Measurements from ENCODE around the gene STARD10.
A peak's percentile ranks its signal among the peaks of the same experiment; 100 is the strongest.

Gene STARD10

DNA sequence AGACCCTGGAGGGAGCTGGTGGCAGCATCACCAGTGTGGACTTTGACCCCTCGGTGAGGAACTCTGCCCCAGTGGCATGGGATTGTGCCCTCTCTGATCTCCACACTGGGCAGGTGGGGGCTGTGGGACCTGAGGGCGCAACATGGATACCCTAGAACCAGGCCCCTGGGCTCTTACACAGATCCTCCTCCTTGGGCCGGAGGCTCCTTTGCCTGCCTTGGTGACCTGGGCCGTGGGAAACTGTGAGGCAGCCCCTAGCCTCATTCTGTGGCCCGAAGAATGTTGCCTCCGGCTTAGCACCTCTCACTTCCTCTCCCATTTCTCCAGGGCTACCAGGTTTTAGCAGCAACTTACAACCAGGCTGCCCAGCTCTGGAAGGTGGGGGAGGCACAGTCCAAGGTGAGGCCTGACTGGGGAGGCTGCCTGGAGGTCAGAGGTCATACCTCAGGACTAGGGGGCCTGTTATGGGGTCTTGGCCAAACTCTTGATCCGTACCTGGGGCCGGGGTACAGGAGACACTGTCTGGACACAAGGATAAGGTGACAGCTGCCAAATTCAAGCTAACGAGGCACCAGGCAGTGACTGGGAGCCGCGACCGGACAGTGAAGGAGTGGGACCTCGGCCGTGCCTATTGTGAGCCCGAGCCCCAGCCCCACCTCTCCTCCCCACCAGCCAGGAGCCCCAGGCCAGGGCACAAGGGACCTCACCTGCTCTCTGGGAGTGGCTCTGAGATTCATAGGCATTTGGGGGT, 32.5 kb upstream of the STARD10 start:
- H3K27me3 ChIP-seq (ENCODE audit: control insufficient read depth, insufficient read depth, low read length, poor library complexity, severe bottlenecking): no peaks in the 10 kb centered on the region
- H3K4me1 ChIP-seq (ENCODE audit: control insufficient read depth, insufficient read depth, low read length): peaks cover 2% of the 10 kb centered on the region
- no peak overlapping the region for H3K4me3 ChIP-seq (ENCODE audit: insufficient read depth, low read depth, low read length)
- no peak overlapping the region for H3K27ac ChIP-seq (ENCODE audit: insufficient read depth, low read depth, low read length, poor library complexity, severe bottlenecking)
- 92 to 93% methylated on average over 15 of the region's 15 CpGs for WGBS, 2 experiments
- H3K36me3 ChIP-seq (ENCODE audit: control insufficient read depth, insufficient read depth, low read length): no peaks in the 10 kb centered on the region
- H3K9me3 ChIP-seq (ENCODE audit: control insufficient read depth, low read length): no peaks in the 10 kb centered on the region

DNA sequence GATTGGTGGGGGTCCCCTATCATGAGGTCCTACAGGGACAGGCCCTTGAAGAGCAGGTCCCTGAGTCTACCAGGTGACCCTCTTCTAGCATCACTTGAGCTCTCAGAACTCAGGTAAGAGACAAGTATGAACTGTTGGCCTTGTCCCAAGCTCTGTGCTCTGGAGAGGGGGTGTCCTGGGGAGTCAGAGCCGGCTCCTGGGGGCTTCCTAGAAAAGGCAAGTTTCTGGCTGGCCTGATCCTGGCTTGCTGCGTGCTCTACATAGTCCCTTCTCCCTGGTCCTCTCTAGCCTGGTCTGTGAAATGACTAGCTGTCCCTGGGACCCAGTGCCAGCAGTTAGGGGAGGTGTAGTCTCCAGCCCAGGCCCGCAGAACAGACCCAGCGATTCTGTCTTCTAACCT, 31.8 kb upstream of the STARD10 start:
- H3K9me3 ChIP-seq (ENCODE audit: control insufficient read depth, low read length): no peaks in the 10 kb centered on the region
- H3K36me3 ChIP-seq (ENCODE audit: control insufficient read depth, insufficient read depth, low read length): no peaks in the 10 kb centered on the region
- H3K4me1 ChIP-seq (ENCODE audit: control insufficient read depth, insufficient read depth, low read length): peaks cover 5% of the 10 kb centered on the region
- WGBS, 2 experiments: 94 to 95% methylated on average over 4 of the region's 4 CpGs
- H3K4me3 ChIP-seq (ENCODE audit: insufficient read depth, low read depth, low read length): no peak overlapping the region
- no peak overlapping the region for H3K27ac ChIP-seq (ENCODE audit: insufficient read depth, low read depth, low read length, poor library complexity, severe bottlenecking)
- no peaks in the 10 kb centered on the region for H3K27me3 ChIP-seq (ENCODE audit: control insufficient read depth, insufficient read depth, low read length, poor library complexity, severe bottlenecking)

DNA sequence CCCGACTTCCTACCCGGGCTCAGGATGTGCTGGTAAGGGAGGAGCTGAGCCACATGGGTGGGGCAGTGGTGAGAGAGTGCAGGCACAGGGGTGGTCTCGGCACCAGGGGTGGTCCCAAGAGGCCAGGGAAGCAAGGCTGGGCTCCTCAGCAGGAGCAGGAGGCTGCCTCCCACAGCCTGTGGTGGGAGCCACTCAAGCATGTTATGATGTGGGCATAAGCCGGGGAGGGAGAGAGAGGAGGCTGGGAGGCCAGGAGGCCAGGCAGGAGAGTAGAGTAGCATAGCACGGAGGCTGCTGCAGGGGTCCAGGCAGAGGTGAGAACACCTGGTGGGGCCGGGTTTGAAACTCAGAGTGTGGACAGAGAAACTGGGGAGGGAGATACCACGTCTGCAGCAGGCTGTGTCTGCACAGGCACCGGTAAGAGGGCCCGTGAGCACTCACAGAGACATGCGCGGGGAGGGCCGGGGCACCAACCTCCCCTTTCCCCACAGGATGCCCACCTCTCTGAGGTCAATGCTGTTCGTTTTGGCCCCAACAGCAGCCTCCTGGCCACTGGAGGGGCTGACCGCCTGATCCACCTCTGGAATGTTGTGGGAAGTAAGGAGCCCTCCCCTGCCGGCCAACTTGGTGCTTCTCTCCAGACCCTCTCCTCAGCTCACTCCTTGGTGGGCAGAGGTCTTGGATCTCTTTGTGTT, 31.1 kb upstream of the STARD10 start:
- no peaks in the 10 kb centered on the region for H3K9me3 ChIP-seq (ENCODE audit: control insufficient read depth, low read length)
- no peak overlapping the region for H3K27ac ChIP-seq (ENCODE audit: insufficient read depth, low read depth, low read length, poor library complexity, severe bottlenecking)
- H3K36me3 ChIP-seq (ENCODE audit: control insufficient read depth, insufficient read depth, low read length): peaks cover 2% of the 10 kb centered on the region
- H3K4me3 ChIP-seq (ENCODE audit: insufficient read depth, low read depth, low read length): no peak overlapping the region
- peaks cover 5% of the 10 kb centered on the region for H3K4me1 ChIP-seq (ENCODE audit: control insufficient read depth, insufficient read depth, low read length)
- no peaks in the 10 kb centered on the region for H3K27me3 ChIP-seq (ENCODE audit: control insufficient read depth, insufficient read depth, low read length, poor library complexity, severe bottlenecking)
- 89 to 92% methylated on average over 15 of the region's 15 CpGs for WGBS, 2 experiments

DNA sequence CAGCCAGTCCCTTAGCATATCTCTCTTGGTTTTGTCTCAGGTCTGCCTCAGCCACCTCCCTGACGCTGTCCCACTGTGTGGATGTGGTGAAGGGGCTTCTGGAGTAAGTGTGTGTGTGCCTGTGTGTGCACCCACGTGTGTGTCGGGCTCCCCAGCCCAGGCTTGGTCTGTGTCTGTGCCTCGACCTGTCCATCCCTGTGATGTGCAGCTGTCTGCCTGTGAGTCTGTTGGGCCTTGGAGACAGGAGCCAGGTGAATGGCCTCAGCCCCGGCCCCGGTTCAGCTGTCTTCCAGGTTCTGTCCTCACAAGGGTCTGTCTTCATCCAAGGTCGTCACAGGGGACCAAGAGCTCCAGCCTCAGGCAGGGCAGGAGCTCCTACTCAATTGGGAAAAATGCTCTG, 30.2 kb upstream of the STARD10 start:
- 91 to 93% methylated on average over 7 of the region's 7 CpGs for WGBS, 2 experiments
- Histone ChIP-seq H3K9me3 (ENCODE audit: control insufficient read depth, low read length) (no peaks in the 10 kb centered on the region), H3K4me1 (ENCODE audit: control insufficient read depth, insufficient read depth, low read length) (peaks cover 5% of the 10 kb centered on the region), H3K27me3 (ENCODE audit: control insufficient read depth, insufficient read depth, low read length, poor library complexity, severe bottlenecking) (no peaks in the 10 kb centered on the region), H3K36me3 (ENCODE audit: control insufficient read depth, insufficient read depth, low read length) (peaks cover 6% of the 10 kb centered on the region), H3K27ac (ENCODE audit: insufficient read depth, low read depth, low read length, poor library complexity, severe bottlenecking) (no peak overlapping the region), H3K4me3 (ENCODE audit: insufficient read depth, low read depth, low read length) (no peak overlapping the region)

DNA sequence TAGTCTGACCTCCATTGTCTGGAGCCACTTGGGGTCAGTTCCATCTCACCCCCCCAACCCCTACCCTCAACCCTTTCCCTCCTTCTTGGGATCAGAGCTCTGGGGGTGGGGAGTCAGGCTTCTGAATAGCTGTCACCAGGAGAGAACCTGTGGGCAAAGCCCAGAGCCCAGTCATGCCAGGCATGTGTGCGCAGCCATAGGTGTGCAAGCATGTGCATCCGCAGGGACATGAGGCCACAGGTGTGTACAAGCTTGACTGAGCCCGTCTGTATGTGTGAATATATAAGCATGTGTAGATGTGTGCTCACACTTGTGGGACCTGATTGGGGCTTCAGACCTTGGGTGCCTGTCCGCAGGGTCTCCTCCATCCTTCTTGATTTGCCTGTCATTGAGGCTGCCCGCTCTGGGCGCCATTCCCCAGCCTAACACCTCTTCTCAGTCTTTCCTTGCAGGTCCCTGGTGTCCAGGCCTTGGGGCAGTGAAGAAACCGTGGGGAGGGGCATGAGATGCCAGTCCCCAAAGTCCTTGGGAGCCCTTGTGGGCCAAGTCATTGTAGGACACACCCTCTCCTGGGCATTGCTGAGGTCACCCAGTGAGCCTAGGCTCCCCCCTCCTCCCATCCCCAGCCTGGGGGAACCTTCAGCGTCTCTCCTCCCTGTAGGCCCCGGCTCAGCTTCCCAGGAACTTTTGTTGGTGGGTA, 29.4 kb upstream of the STARD10 start:
- peaks cover 5% of the 10 kb centered on the region for H3K4me1 ChIP-seq (ENCODE audit: control insufficient read depth, insufficient read depth, low read length)
- no peak overlapping the region for H3K27ac ChIP-seq (ENCODE audit: insufficient read depth, low read depth, low read length, poor library complexity, severe bottlenecking)
- H3K27me3 ChIP-seq (ENCODE audit: control insufficient read depth, insufficient read depth, low read length, poor library complexity, severe bottlenecking): no peaks in the 10 kb centered on the region
- H3K36me3 ChIP-seq (ENCODE audit: control insufficient read depth, insufficient read depth, low read length): peaks cover 8% of the 10 kb centered on the region
- 91 to 92% methylated on average over 8 to 9 of the region's 9 CpGs for WGBS, 2 experiments
- H3K4me3 ChIP-seq (ENCODE audit: insufficient read depth, low read depth, low read length): no peak overlapping the region
- H3K9me3 ChIP-seq (ENCODE audit: control insufficient read depth, low read length): no peaks in the 10 kb centered on the region

DNA sequence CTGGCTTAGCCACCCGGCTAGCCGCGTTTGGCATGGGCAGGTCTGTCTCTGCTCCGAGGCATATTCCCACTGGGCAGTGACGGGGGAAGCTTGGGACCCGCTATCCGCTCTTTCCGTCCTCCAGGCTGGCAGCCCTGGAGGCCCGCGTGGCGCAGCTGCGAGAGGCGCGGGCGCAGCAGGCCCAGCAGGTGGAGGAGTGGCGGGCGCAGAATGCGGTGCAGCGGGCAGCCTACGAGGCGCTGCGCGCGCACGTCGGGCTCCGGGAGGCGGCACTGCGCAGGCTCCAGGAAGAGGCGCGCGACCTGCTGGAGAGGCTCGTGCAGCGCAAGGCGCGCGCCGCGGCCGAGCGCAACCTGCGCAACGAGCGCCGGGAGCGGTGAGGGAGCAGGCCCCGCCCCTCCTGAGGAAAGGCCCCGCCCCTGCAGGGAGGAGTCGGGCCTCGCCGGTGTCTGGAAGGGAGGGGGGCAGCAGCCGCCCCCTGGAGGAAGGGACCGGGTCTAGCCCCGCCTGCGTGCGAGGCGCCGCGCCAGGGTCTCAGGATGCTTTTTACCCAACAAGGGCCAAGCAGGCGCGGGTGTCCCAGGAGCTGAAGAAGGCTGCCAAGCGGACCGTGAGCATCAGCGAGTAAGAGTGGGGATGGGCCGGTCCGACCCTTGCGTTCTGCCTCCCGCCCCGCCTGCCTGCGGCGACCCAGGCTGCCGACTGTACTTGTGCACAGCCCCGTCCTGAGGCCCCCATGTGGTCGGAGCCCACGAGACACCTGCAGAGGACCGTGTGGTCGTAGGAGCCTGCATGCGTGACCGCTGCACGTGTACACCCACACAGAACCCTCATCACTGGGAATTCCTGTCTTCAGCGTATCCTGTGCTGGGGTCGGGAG, 28.3 kb upstream of the STARD10 start:
- Histone ChIP-seq H3K9me3 (ENCODE audit: control insufficient read depth, low read length) (no peaks in the 10 kb centered on the region), H3K27ac (ENCODE audit: insufficient read depth, low read depth, low read length, poor library complexity, severe bottlenecking) (no peak overlapping the region), H3K36me3 (ENCODE audit: control insufficient read depth, insufficient read depth, low read length) (peaks cover 11% of the 10 kb centered on the region), H3K4me1 (ENCODE audit: control insufficient read depth, insufficient read depth, low read length) (peaks cover 5% of the 10 kb centered on the region), H3K4me3 (ENCODE audit: insufficient read depth, low read depth, low read length) (peak overlapping the region; percentile 46), H3K27me3 (ENCODE audit: control insufficient read depth, insufficient read depth, low read length, poor library complexity, severe bottlenecking) (no peaks in the 10 kb centered on the region)
- WGBS, 2 experiments: 3 to 4% methylated on average over 82 of the region's 82 CpGs

DNA sequence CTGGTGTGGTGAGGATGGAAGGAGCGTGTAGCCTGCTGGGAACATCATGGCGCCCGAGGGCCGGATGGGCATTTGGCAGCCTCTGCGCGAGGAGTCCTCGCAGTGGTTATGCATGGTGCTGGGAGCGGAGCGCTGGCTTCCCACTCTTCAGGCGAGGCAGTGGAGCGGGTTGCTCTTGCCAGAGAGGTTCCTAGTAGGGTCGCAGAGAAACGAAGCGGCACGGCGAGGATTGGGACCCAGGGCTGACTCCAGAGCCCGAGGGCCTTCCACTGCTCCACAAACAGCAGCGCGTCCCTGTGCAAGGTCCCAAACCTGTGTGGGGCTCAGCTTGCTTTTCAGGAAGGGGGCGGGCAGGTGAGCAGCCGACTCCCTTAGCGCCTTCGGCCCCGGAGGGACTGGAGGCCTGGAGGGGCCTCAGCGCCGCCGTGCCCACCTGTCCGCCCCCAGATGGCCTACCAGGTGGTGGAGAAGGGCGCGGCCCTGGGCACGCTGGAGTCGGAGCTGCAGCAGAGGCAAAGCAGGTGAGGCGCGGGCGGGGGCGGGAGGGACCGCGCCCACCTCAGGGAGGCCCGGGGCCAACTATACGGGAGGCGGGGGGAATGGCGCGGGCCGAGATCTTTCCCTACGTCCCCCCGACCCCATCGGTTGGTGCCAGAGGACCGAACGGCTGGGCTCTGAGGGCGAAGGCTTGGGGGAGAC, 27.5 kb upstream of the STARD10 start:
- WGBS, 2 experiments: 47 to 50% methylated on average over 50 of the region's 50 CpGs
- Histone ChIP-seq H3K9me3 (ENCODE audit: control insufficient read depth, low read length) (no peaks in the 10 kb centered on the region), H3K36me3 (ENCODE audit: control insufficient read depth, insufficient read depth, low read length) (peaks cover 11% of the 10 kb centered on the region), H3K4me3 (ENCODE audit: insufficient read depth, low read depth, low read length) (peak overlapping the region; percentile 46), H3K27ac (ENCODE audit: insufficient read depth, low read depth, low read length, poor library complexity, severe bottlenecking) (no peak overlapping the region), H3K4me1 (ENCODE audit: control insufficient read depth, insufficient read depth, low read length) (peaks cover 5% of the 10 kb centered on the region), H3K27me3 (ENCODE audit: control insufficient read depth, insufficient read depth, low read length, poor library complexity, severe bottlenecking) (no peaks in the 10 kb centered on the region)

DNA sequence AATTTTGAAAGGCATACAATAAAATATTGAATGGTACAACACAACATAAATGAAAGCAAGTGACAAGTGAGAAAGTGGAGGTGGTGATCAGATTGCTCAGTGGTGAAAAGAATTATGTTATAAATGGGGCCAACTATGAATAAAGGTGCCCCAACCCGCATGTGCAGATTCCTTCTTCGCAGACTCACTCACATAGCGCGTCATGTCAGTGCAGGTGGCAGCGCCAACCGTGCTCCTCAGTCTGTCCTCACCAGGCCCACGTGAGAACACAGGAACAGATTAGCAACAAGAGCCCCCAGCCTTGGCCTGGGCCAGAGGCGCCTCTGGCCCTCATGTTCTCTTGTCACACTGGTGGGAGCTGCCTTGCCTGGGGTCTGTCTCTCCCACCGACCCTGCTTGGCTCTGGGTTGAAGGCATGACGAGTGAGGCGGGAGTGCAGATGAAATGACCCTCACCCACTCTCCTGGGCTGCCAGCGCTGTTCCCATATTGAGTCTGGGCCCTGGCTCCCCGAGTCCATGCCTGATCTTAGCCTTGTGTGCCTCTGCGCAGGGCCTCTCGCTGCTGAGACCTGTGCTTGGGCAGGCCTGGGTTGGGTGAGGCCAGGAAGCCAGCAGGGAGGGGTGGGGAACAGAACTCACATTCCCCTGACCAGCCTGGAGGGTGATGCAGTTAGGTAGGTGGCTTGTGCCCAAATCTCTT, 26.7 kb upstream of the STARD10 start:
- Histone ChIP-seq H3K27me3 (ENCODE audit: control insufficient read depth, insufficient read depth, low read length, poor library complexity, severe bottlenecking) (no peaks in the 10 kb centered on the region), H3K4me1 (ENCODE audit: control insufficient read depth, insufficient read depth, low read length) (peaks cover 5% of the 10 kb centered on the region), H3K36me3 (ENCODE audit: control insufficient read depth, insufficient read depth, low read length) (peaks cover 11% of the 10 kb centered on the region), H3K4me3 (ENCODE audit: insufficient read depth, low read depth, low read length) (no peak overlapping the region), H3K27ac (ENCODE audit: insufficient read depth, low read depth, low read length, poor library complexity, severe bottlenecking) (no peak overlapping the region), H3K9me3 (ENCODE audit: control insufficient read depth, low read length) (no peaks in the 10 kb centered on the region)
- 95 to 96% methylated on average over 15 of the region's 15 CpGs for WGBS, 2 experiments

DNA sequence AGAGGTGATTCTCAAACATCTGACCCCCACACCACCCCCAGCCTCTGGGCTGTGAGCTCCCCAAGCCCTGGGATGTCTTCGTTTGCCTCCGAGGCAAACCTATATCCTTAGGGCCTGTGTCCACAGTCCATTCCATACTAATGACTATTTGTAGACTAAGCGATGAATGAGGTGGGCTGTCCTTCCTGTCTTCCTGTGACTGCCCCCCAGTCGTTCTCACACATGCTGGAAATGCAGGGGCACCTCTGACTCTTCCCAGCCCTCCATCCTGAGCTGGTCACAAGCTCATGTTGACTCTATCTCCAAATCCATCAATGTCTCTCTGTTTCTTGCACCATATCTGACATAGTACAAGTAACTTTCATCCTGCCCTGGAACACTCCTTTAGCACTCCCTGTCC, 25.1 kb upstream of the STARD10 start:
- no peaks in the 10 kb centered on the region for H3K27me3 ChIP-seq (ENCODE audit: control insufficient read depth, insufficient read depth, low read length, poor library complexity, severe bottlenecking)
- no peak overlapping the region for H3K4me3 ChIP-seq (ENCODE audit: insufficient read depth, low read depth, low read length)
- H3K27ac ChIP-seq (ENCODE audit: insufficient read depth, low read depth, low read length, poor library complexity, severe bottlenecking): no peak overlapping the region
- peaks cover 5% of the 10 kb centered on the region for H3K4me1 ChIP-seq (ENCODE audit: control insufficient read depth, insufficient read depth, low read length)
- 86 to 90% methylated on average over 4 of the region's 4 CpGs for WGBS, 2 experiments
- peaks cover 11% of the 10 kb centered on the region for H3K36me3 ChIP-seq (ENCODE audit: control insufficient read depth, insufficient read depth, low read length)
- no peaks in the 10 kb centered on the region for H3K9me3 ChIP-seq (ENCODE audit: control insufficient read depth, low read length)

Measured in ectodermal cell (in vitro differentiated cells).